GM19467 (cell line): Measurements from ENCODE around the gene TARS1.

Experiments used
- ATAC-seq: cut with Tn5 transposase; IDR thresholded peaks from one replicate; pipeline ENCODE4 v1.9.1; 2021; ENCODE audit warnings: mild to moderate bottlenecking, moderate library complexity; ENCODE audit not compliant: unreplicated experiment

The TARS1 gene

GRCh38 chr5:33438996-33439395 is 1.8 kb upstream of the TARS1 start:
- ATAC-seq, result no peak

GRCh38 chr5:33439905-33440481 is 772 bp upstream of the TARS1 start:
- no peak for ATAC-seq

GRCh38 chr5:33441241-33442177 is 744 bp downstream of the TARS1 start:
- peak; percentile 20 for ATAC-seq

GRCh38 chr5:33444542-33444941 is 3.8 kb downstream of the TARS1 start:
- no peak for ATAC-seq

- ATAC-seq, result no peak
Measured at GRCh38 chr5:33445798-33446197, 5.0 kb downstream of the TARS1 start.

- no peak for ATAC-seq
Measured at GRCh38 chr5:33448118-33448517, 7.4 kb downstream of the TARS1 start.

GRCh38 chr5:33457126-33457525 is 16.4 kb downstream of the TARS1 start:
- no peak for ATAC-seq

- no peak for ATAC-seq
Measured at GRCh38 chr5:33457817-33458216, 17.1 kb downstream of the TARS1 start.

GRCh38 chr5:33460210-33460609 is 19.4 kb downstream of the TARS1 start:
- no peak for ATAC-seq

GRCh38 chr5:33462456-33462855 is 21.7 kb downstream of the TARS1 start:
- no peak for ATAC-seq

- ATAC-seq, result no peak
Measured at GRCh38 chr5:33465120-33465519, 24.4 kb downstream of the TARS1 start.

- ATAC-seq, result no peak
Measured at GRCh38 chr5:33468775-33469435, 28.1 kb downstream of the TARS1 start.

GRCh38 chr5:33470544-33470943 is 29.8 kb downstream of the TARS1 start:
- ATAC-seq, result no peak

- ATAC-seq, result no peak
Measured at GRCh38 chr5:33472805-33473409, 32.1 kb downstream of the TARS1 start.

GRCh38 chr5:33474004-33474403 is 33.2 kb downstream of the TARS1 start:
- ATAC-seq, result no peak

- ATAC-seq, result no peak
Measured at GRCh38 chr5:33474931-33475499, 34.2 kb downstream of the TARS1 start.

GRCh38 chr5:33475706-33476105 is 34.9 kb downstream of the TARS1 start:
- no peak for ATAC-seq

GRCh38 chr5:33476992-33477391 is 36.2 kb downstream of the TARS1 start:
- ATAC-seq, result no peak

GRCh38 chr5:33477816-33478215 is 37.1 kb downstream of the TARS1 start:
- no peak for ATAC-seq

- ATAC-seq, result no peak
Measured at GRCh38 chr5:33479311-33479710, 38.5 kb downstream of the TARS1 start.

- ATAC-seq, result no peak
Measured at GRCh38 chr5:33480876-33481275, 40.1 kb downstream of the TARS1 start.
